HL-60/S4 treated with phorbol 12-myristate 13-acetate at 8.2 ng/mL for 4 days and 3 days (cell line): ENCODE data around the gene LRP5.

ENCODE experiments used
- in situ Hi-C: fragments of 300-500 bp; cut with MboI; formaldehyde crosslinking; loops from 2 replicates; pipeline ENCODE4 v1.15.0; 2022; ENCODE audit warnings: low sequenced_read_pairs

Gene LRP5

DNA sequence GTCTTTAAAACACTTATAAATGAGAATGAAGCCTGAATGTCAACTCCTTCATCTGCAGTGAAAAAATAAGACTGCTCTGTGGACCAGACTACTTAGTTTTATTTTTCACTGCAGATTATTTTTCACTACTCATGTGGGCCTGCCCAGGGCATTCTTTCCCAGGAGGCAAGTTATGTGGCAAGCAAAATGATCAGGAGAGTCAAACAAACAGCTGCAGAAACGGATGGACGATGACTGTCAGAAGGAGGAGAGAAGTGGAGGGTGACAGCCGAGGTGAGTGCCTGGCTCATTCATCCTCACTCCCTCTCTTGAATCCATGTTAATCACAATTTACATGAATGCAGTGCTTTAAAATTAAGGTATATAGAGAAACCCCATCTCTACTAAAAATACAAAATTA is 5.8 kb upstream of the LRP5 start:
- in situ Hi-C loops, result loop anchor here (10.0 kb wide), 1 partner anchor 52 kb away; no protein-coding TSS in a partner anchor

GRCh38 chr11:68308068-68308467 is 4.3 kb upstream of the LRP5 start:
- in situ Hi-C loops, result loop anchor here (10.0 kb wide), 1 partner anchor 53 kb away; no protein-coding TSS in a partner anchor

- in situ Hi-C loops, result loop anchor here (10.0 kb wide), 1 partner anchor 55 kb away; no protein-coding TSS in a partner anchor
Measured at GRCh38 chr11:68309621-68310185, 2.7 kb upstream of the LRP5 start.

DNA sequence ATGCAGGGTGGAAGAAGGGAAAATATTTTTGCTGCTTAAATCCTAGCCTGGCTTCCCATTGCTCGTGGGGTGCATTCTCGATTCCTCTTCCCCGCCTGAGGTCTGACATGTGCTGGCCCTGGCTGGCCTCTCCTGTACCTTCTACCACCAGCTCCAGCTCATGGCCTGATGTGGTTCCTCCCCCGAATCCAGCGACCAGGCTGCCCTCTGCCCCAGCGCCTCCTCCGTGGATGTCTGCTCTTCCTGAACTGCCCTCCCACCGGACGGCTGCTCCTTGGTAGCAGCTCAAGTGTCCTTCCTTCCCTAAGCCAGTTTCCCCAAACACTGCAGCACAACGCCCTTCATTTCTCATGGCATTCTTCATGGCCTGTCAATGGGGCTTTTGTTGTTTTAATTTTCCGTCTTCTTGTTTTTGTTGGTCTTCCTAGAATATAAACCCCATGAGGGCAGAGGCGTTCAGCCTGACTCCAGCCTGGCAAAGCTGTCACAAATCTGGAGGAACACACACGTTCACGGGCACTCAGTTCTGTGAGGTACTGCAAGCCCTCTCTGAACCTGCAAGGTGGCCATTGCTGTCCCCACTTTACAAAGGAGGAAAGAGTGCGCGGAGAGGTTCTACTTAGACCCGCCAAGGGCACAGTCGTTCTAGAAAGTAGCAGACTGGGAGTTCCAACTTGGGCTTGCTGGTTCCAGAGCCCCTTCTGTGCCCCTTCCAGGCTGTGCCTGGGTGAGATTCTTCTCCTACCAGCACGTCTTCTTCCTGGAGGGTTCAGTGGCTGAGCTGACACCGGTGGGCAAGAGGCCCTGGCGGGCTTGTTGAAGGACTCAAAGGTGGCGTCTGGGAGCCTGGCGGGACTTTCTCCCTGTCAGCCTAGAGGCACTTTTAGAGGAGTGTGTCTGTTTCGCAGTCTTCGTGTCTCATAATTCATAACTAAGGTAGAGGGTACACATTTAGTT is 953 bp upstream of the LRP5 start:
- in situ Hi-C loops, result no loop called here

GRCh38 chr11:68312780-68313573 is 586 bp downstream of the LRP5 start:
- in situ Hi-C loops, result no loop called here

DNA sequence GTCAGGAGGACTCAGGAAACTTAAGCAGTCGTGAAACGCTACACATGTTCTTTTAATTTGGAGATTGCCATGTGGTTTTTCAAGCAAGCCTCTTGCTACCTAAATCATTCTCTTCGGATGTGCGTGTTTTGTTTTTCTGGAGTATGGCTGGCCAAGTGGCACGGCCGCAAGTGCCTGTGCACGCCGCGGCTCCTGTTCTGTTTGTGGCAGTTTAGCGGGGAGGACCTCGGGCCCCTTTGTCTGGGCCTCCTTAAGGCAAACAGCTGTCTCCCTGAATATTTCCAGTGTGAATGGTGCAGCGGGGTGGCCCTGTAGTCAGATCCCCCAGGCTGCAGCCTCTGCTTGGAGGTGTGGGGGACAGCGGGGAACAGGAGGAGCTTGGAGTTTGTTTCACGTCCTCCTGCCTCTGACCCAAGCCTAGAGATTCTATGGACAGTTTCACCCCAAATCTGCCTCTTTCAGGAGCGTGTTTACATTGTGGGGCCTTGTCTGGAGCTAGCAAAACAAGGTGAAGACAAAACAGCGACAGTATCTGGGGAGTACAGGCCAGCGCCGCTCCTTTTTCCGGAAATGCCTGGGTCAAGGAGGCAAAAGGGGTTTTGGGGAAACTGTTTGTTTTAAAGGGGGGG is 1.3 kb downstream of the LRP5 start:
- in situ Hi-C loops, result no loop called here

DNA sequence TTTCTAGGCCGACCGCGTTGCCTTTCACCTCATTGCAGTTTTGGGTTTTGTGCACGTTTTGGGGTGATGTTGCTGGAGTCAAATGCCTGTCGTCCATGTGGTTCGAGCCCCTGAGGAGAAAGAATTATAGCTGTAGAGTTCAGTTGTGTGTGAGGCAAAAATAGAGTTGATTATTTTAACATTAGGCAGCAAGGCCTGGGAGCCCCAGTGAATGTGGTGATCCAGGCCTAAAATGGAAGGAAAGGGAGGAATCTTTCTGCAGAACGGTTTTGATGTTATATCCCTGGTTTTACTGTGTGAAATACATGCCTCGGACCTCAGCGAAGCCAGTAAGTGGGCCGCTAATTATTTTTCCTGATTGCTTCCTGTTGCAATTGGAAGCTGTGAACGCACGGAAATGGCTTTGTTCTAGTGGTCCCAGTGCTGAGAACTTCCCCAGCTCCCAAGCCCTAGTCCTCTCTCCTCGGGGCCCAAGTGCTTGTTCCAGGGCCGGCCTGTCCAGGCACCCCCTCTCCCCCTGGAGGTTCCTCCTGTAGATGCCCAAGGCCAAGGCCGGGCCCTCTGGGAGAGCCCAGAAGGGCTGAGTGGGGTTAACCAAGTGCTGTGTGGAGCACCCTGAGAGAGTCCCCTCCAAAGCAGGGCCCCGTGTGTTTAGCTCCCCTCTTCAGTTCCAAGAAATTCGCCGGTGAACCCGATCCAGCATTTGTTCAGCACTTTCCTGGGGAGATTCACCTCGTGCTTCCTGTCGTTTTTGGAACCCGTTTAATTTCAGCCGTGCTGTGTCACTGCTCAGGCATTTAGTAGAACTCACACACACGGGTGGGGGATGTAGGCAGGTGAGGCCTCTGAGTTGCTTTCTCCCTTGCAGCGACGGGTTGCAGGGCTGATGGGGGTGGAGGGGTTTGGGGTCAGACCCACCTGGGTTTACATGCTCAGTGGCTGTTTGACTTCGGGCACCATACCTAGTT is 2.1 kb downstream of the LRP5 start:
- in situ Hi-C loops, result no loop called here

- in situ Hi-C loops, result no loop called here
Measured at GRCh38 chr11:68315171-68315920, 3.0 kb downstream of the LRP5 start.

GRCh38 chr11:68317147-68317785 is 4.9 kb downstream of the LRP5 start:
- in situ Hi-C loops, result no loop called here

DNA sequence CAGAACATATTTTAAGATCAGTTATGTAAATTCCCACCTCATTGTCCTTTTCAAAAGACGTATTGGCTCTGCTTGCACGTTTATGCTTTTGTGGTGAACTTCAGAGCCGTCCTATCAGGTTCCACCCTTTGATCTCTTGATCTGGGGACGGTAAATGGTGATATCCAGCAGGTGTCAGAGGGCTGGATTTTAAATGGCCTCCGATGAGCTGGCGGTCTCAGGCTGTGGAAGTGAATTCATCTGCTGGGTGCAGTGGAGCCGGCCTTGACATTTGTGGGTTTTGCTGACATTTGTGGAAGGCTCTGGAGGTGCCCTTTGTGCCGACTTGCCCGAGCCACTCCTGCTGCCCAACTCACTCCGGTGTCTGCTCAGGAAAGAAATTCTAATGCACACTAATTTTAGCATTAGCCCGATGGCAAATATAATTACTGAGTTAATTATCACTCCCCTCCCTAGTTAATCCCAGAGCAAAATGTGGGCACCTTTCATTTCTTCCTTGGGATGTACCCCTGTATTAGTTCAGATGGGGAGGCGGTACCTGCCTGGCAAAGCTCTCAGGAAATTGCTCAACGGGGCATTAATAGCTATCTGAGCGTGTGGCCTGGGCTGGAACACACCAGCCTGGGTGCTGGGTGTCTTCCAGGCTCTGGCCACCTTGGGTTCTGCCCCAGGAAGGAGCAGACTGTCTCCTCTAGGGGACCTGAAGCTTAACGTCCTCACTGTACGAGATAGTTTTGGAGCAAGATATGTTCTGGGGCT is 9.1 kb downstream of the LRP5 start:
- in situ Hi-C loops, result no loop called here

GRCh38 chr11:68322052-68322430 is 9.7 kb downstream of the LRP5 start:
- in situ Hi-C loops, result no loop called here

- in situ Hi-C loops, result no loop called here
Measured at GRCh38 chr11:68324241-68324640, 11.8 kb downstream of the LRP5 start.

- in situ Hi-C loops, result no loop called here
Measured at GRCh38 chr11:68324695-68325094, 12.3 kb downstream of the LRP5 start.

DNA sequence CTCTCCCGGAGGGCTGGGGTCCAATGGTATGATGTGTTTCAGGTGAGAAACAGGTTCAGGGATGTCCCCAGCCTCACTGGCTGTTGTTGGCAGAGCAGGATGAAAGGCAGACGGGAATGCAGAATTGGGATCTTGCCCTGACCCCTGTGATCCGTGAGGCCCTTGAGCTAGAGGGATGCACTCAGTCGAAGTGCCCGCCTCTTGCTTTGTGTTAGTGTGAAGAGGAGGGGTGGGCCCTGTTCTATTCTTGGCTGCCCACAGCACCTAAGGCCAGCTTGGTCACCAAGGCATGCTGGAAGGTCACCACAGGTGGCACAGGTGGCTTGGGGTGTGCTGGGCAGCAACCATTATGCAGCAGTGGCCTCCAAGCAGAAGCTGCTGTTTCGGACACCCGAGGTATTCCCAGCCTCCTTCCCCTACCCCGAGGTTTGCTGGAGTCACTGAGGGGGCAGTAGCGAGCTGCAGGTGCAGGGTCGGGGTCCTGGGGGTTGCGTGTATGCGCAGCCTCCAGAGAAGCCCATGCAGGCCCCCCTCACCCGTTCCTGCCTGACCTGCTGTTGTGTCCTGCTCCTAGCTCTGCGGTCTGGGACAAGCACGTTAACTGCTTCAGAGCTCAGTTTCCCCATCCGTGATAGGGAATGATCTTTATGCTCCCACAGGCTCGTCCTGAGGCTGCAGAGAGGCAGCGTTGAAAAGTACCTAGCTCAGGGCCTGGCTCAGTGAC is 13.0 kb downstream of the LRP5 start:
- in situ Hi-C loops, result no loop called here

DNA sequence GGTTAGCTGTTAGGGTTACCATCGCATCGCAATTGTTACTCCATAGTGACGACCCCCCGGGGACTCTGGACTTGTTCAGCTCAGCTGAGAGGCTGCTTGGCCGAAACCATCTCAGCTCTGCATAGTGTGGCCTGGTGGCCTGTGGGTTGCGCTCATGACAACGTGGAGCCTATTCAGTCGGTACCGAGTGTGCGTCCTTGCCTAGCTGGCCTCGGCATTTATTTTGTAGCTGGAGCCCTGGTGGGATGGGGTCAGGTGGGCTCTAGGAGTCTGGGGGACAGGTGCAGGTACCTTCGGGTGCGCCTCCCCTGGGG is 13.5 kb downstream of the LRP5 start:
- in situ Hi-C loops, result no loop called here

DNA sequence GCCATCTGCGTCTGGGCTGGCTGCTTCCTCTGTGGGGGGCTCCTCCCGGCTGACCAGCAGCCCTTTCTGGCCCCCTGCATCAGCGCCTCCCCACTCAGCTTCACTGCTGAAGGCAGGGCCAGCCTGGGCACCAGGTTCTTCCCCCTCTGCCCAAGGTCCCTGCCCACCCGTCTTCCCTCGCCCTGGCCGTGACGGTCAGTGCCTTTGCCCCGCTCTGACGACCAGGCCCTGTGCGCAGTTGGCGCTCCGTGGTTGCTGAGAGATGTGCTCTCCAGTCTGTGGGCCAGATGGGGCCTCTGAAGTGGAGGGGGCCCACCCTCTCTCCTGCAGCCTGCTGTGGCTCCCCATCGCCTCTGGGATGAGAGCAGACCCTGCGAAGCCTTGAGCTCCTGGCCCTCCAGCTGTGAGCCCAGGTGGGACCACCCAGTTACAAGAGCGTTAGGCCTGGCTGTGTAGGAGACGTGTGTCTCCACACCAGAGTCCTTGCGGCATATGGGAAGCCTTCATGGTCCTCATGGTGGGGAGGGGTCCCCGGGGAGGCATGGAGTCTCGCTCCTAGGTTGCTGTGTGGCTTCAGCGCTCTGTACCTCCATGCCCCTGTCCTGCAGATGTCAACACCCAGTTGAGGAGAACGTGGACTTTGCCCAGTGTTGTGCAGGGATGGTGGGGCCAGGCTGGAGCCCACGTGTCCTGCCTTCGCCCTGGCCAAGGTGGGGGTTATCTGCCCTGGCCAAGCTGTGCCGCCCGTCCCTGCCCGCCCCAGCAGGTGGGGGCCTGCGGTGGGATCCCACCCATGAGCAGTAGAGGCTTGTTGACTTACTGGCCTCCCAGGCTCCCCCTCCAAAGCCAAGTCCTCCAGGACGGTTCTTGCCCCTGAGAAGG is 14.2 kb downstream of the LRP5 start:
- in situ Hi-C loops, result no loop called here
